T-helper 17 cell (primary cell): Measurements from ENCODE around the gene GPR25. TPM values are rescaled to one million over a fixed set of nuclear protein-coding genes. Genes with fewer than 3 reads are reported as not detected.

Source experiments
- ATAC-seq: fragments of 150-1000 bp; cut with Tn5 transposase; 2 replicates; pipeline ENCODE4 v1.10.0; 2021; ENCODE audit warnings: mild to moderate bottlenecking, moderate library complexity
- DNase-seq, 3 donors: peaks; one replicate each; pipeline versions ENCODE4 v3.0.0 to v3.0.0-alpha.2; 2020 to 2021
- H3K9me3 ChIP-seq: one replicate; pipeline ENCODE4 v1.7.0; 2013; ENCODE audit warnings: low read length, mild to moderate bottlenecking; ENCODE audit not compliant: control insufficient read depth, poor library complexity, severe bottlenecking
- H3K27ac Mint-ChIP-seq: one replicate; pipeline ENCODE4 v1.8.0; 2022; ENCODE audit warnings: mild to moderate bottlenecking, moderate library complexity, mixed read lengths
- H3K27me3 Mint-ChIP-seq: one replicate; pipeline ENCODE4 v1.8.0; 2022; ENCODE audit warnings: mixed read lengths
- H3K36me3 Mint-ChIP-seq: one replicate; pipeline ENCODE4 v1.8.0; 2022; ENCODE audit warnings: low read depth, mixed read lengths
- H3K4me1 Mint-ChIP-seq: one replicate; pipeline ENCODE4 v1.8.0; 2022; ENCODE audit warnings: mild to moderate bottlenecking, mixed read lengths
- H3K4me3 Mint-ChIP-seq: one replicate; pipeline ENCODE4 v1.8.0; 2022; ENCODE audit warnings: mild to moderate bottlenecking, moderate library complexity, mixed read lengths
- total RNA-seq, 4 donors: library from RNA in 2 of 4; stranded (reverse) in 2 of 4; gene quantifications; one replicate each; pipeline ENCODE4 v1.2.3 and lab custom pipeline; 2022 to 2026

The GPR25 gene
- total RNA-seq, 2 donors from 2014 or later: 10.9 to 18.3 TPM

DNA sequence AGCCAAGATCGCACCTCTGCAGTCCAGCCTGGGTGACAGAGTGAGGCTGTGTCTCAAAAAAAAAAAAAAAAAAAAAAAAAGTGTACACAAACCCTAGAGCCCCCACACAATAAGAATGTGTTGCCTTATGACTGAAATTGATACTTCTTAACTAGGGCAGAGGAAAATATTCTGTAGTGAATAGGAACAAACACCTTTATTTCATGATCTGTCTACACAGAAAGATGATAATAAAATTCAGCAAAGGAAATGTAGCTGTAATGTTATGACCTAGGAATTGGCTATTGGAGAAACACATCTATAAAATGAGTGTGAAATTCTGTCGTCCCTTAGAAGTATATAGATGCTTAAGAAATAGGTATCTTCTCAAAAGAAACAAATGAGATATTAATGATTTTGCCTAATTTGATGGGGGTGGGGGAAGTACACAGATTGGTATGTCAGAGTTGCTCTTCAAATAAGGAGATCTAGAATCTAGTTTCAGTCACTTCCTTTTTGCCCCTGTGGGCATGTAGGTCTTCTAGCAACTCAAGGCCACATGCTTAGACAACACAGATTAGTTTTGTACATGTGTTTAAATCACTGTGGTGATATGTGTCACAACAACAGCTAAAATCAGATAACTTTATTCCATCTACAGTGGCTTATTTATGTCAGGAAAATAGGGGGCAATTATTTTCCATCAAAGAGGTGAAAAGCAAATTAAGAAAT, 10.7 kb upstream of the GPR25 start:
- Mint-ChIP-seq H3K36me3 (no peaks in the 10 kb centered on the region), H3K27ac (peak overlapping the region; percentile 95), H3K4me1 (peaks cover 27% of the 10 kb centered on the region), H3K4me3 (peak overlapping the region; percentile 39), H3K27me3 (no peaks in the 10 kb centered on the region)
- ATAC-seq (peak; percentile 87), DNase-seq (no peak)
- H3K9me3 ChIP-seq: no peaks in the 10 kb centered on the region

DNA sequence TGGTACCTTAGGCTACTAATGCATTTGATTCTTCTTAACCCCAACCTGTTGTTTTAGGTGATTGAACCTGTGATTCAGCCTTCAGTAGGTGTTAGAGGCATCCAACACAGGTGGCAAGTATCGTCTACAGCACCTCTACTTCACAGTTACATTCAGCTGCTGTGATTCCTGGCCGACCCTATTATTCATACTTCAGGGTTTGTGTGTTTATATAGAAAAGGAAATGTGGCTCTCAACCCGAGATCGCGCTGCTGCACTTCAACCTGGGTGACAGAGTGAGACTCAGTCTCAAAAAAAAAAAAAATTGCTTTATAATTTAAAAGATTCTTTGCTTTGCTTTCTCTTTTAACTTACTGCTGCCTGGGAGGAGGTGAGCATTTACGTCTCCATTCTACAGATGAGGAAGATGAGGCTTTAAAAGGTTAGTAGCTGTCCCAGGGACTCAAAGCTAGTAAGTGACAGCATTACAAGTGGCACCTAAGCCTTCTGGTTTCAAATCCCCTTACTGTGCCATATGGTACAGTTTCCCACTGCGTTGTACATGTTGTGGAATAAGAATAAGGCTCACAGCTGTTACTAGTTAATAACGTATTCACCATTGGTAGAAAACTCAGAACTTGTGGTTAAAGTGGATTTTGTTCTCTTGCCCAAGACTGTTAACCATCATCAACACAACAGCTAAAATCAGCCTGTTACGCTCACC, 9.9 kb upstream of the GPR25 start:
- DNase-seq: no peak
- H3K9me3 ChIP-seq: no peaks in the 10 kb centered on the region
- Mint-ChIP-seq H3K27me3 (no peaks in the 10 kb centered on the region), H3K27ac (peak overlapping the region; percentile 95), H3K4me3 (peak overlapping the region; percentile 75), H3K36me3 (no peaks in the 10 kb centered on the region), H3K4me1 (peaks cover 34% of the 10 kb centered on the region)
- ATAC-seq: peak; percentile 58

DNA sequence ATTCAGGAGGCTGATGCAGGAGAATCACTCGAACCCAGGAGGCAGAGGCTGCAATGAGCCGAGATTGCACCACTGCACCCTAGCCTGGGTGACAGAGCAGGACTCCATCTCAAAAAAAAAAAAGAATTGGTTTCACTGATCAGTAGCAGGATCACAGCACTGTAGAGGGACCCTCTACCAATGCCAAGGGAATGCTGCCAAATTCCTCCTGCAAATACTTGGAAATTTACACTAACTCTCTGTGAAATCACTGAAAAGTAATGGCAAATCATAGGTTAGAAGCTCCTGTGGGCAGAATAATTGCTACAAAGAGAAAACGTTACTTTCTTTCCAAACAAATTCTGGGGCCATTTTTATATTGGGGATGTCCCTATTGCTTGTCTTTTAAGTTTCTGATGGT, 6.7 kb upstream of the GPR25 start:
- ATAC-seq: no peak
- H3K4me3 Mint-ChIP-seq: no peak overlapping the region
- no peak for DNase-seq
- no peaks in the 10 kb centered on the region for H3K9me3 ChIP-seq
- peaks cover 48% of the 10 kb centered on the region for H3K4me1 Mint-ChIP-seq
- no peaks in the 10 kb centered on the region for H3K27me3 Mint-ChIP-seq
- no peak overlapping the region for H3K27ac Mint-ChIP-seq
- no peaks in the 10 kb centered on the region for H3K36me3 Mint-ChIP-seq

DNA sequence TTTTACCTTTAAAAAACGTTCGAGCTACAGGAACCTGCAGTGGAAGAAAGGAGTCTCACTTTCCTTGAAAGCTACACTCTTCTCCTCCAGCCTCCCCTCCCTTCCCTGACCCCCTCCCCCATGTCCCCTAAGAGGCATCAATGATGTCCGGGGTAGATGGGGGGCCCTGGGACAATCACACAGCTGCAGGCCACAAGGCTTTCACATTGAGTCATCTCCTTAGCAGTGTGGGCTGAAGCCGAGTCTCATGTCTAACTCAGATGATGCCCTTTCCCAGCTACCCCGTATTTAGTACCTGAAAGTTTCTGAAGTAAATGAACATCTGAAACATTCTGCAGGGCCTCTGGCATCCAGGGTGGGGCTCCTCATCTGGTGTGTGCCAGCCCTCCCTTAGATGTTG, 6.3 kb upstream of the GPR25 start:
- peak overlapping the region; percentile 86 for H3K27ac Mint-ChIP-seq
- ATAC-seq: peak; percentile 14
- H3K4me3 Mint-ChIP-seq: no peak overlapping the region
- no peaks in the 10 kb centered on the region for H3K36me3 Mint-ChIP-seq
- no peaks in the 10 kb centered on the region for H3K9me3 ChIP-seq
- no peaks in the 10 kb centered on the region for H3K27me3 Mint-ChIP-seq
- DNase-seq: no peak
- H3K4me1 Mint-ChIP-seq: peaks cover 53% of the 10 kb centered on the region

DNA sequence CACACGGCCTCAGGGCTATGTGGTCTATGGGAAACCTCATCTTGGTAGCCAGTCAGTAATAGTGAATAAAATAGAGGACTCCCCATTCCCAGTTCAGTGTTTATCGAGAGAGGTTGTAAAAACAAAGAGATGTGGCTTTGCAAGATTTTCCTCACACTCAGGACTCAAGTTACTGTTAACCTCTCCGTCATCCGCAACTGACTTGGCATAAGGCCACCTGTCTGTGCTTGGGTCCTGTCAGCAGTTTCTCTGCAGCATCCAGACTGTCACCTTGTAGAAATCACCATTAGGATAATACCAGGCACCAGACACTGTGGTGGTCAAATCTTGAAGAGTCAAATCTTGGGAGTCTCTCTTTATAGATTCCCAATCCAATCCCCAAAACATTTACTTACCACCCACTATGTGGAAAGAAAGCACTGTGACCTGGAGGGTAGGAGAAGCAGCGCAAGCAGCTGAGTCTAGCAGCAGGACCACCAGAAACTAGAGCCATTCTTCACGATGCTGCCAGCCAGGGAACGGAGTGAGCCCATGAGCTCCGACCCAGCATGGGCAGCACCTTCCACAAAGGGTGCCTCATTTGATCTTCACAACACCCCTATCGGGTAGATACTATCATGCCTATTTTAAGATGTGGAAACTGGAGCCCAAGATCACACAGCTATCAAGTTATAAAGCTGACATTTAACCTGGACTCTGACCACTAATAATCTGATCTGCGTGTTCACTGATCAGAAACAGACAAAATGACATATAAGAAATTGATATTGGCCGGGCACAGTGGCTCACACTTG, 5.6 kb upstream of the GPR25 start:
- DNase-seq (no peak), ATAC-seq (no peak)
- Mint-ChIP-seq H3K36me3 (no peaks in the 10 kb centered on the region), H3K27me3 (no peaks in the 10 kb centered on the region), H3K4me3 (peak overlapping the region; percentile 49), H3K27ac (peak overlapping the region; percentile 86), H3K4me1 (peaks cover 56% of the 10 kb centered on the region)
- no peaks in the 10 kb centered on the region for H3K9me3 ChIP-seq

DNA sequence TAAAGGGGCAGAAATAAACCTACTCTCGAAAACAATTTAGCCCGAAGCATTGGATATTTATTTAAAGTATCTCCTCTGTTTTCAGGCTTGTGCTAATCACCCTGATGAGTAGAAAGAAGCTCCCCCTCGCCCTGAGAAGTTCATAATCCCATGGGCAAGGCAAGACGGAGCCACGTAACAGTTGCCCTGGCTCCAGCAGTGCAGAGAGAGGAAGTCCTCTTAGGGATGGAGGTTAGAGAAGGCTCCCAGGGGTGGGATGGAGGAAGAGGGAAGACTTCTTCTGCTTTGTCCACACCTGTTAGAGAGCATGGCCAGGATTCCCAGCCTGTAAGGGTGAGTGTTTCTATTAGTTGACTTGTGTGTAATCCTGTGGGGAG, 3.4 kb upstream of the GPR25 start:
- H3K9me3 ChIP-seq: no peaks in the 10 kb centered on the region
- peaks cover 2% of the 10 kb centered on the region for H3K27me3 Mint-ChIP-seq
- ATAC-seq: no peak
- peaks cover under 1% of the 10 kb centered on the region for H3K36me3 Mint-ChIP-seq
- peak overlapping the region; percentile 85 for H3K4me3 Mint-ChIP-seq
- DNase-seq: no peak
- peak overlapping the region; percentile 91 for H3K27ac Mint-ChIP-seq
- H3K4me1 Mint-ChIP-seq: peaks cover 54% of the 10 kb centered on the region

DNA sequence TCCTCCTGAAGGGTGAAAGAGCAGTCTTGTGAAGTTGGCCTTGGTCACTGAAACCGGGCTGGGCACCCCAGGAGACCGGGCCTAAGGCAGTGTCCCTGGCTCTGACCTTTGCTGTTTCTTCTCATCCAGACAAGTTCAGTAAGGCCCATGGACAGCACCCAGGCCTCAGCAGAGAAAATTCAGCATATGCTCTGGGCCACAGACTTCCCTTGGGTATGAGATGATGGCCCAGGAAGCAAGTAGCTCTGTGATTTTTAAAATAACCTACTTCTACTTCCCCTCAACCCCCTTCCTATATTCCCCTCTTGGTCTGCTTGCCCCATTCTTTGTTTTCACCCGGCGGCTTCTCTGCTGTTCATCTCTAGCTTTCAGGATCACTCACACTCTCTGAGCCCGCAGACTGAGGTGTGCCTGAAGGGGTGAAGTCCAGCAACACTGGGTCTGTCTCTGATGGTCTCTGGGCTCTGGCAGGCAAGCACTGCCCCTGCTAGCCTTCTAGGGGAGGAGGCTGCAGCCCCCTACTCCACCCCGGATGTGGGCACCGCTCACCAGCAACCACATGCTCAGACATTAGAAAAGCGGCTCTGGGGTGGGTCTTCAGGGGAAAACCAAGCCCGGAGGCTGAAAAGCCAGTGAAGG, 2.9 kb upstream of the GPR25 start:
- Mint-ChIP-seq H3K4me3 (peak overlapping the region; percentile 85), H3K27me3 (peaks cover 7% of the 10 kb centered on the region), H3K27ac (peak overlapping the region; percentile 91), H3K36me3 (peaks cover 5% of the 10 kb centered on the region), H3K4me1 (peaks cover 57% of the 10 kb centered on the region)
- peak; percentile 67 for ATAC-seq
- H3K9me3 ChIP-seq: no peaks in the 10 kb centered on the region
- peak in 1 of 3 donors; percentile 28 for DNase-seq

DNA sequence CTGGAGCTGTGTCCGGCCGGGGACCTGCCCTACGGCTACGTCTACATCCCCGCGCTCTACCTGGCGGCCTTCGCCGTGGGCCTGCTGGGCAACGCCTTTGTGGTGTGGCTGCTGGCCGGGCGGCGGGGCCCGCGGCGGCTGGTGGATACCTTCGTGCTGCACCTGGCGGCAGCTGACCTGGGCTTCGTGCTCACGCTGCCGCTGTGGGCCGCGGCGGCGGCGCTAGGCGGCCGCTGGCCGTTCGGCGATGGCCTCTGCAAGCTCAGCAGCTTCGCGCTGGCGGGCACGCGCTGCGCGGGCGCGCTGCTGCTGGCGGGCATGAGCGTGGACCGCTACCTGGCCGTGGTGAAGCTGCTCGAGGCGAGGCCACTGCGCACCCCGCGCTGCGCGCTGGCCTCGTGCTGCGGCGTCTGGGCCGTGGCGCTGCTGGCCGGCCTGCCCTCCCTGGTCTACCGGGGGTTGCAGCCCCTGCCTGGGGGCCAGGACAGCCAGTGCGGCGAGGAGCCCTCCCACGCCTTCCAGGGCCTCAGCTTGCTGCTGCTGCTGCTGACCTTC, 412 bp downstream of the GPR25 start:
- Mint-ChIP-seq H3K36me3 (peaks cover 5% of the 10 kb centered on the region), H3K4me3 (peak overlapping the region; percentile 89), H3K4me1 (peaks cover 60% of the 10 kb centered on the region), H3K27ac (no peak overlapping the region), H3K27me3 (peaks cover 7% of the 10 kb centered on the region)
- ATAC-seq (no peak), DNase-seq (no peak)
- no peaks in the 10 kb centered on the region for H3K9me3 ChIP-seq

DNA sequence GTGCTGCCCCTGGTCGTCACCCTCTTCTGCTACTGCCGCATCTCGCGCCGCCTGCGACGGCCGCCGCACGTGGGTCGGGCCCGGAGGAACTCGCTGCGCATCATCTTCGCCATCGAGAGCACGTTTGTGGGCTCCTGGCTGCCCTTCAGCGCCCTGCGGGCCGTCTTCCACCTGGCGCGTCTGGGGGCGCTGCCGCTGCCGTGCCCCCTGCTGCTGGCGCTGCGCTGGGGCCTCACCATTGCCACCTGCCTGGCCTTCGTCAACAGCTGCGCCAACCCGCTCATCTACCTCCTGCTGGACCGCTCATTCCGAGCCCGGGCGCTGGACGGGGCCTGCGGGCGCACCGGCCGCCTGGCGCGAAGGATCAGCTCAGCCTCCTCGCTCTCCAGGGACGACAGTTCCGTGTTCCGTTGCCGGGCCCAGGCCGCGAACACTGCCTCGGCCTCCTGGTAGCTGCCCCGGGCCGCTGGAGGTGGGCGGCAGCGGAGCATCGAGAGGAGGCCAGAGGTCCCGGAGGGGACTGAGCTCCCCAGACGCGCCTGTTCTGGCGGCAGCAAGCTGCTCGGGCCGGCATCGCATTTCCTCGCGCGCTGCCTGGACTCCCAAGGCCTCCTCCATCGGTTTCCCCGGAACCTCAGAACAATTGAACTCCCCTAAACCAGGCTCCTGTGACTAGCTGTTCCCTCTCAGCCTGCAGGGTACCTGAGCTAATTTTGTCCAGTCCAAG, 1.1 kb downstream of the GPR25 start:
- H3K9me3 ChIP-seq: no peaks in the 10 kb centered on the region
- Mint-ChIP-seq H3K4me3 (peak overlapping the region; percentile 89), H3K27me3 (peaks cover 7% of the 10 kb centered on the region), H3K27ac (peak overlapping the region; percentile 87), H3K36me3 (peaks cover 5% of the 10 kb centered on the region), H3K4me1 (peaks cover 64% of the 10 kb centered on the region)
- ATAC-seq (no peak), DNase-seq (no peak)

DNA sequence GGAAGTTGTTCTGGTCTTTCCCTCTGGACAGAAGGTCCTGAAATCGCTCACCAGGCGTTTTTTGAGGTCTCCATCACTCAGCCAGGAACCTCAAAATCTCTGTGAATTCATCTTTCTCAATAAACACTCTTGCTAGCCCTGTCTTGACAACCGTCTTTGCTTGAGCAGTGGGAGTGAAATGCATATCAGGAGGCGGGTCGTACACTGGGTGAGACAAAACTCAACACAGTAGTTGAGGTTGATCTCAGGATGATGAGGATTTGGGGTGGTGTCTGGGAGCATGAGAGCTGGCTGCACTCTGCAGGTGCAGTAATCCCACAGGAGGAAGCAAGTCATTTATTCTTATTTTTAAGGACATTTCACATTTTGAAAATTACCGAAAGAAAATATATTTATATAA, 1.9 kb downstream of the GPR25 start:
- peaks cover 60% of the 10 kb centered on the region for H3K4me1 Mint-ChIP-seq
- no peaks in the 10 kb centered on the region for H3K9me3 ChIP-seq
- peaks cover 7% of the 10 kb centered on the region for H3K27me3 Mint-ChIP-seq
- H3K27ac Mint-ChIP-seq: peak overlapping the region; percentile 87
- DNase-seq (no peak), ATAC-seq (no peak)
- peak overlapping the region; percentile 89 for H3K4me3 Mint-ChIP-seq
- H3K36me3 Mint-ChIP-seq: peaks cover 5% of the 10 kb centered on the region

DNA sequence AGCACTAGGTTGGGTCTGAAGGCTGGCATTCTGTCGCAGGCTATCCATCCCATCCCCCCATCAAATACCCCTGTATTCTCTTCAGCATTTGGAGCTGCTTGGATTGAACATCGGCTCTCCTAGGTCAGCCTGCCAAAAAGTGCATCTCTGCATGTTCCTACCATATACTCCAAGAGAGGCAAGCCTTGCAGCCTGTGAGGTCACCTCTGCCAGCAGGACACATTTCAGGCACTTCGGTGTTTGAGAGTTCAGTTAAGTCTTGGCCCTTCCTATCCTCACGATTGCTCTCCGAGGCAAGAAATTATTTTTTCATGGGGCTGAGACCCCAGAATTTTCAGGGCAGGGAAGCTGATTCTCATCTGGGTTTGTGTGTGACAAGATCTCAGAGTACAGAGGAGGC, 2.6 kb downstream of the GPR25 start:
- ATAC-seq (no peak), DNase-seq (no peak)
- peaks cover 62% of the 10 kb centered on the region for H3K4me1 Mint-ChIP-seq
- H3K36me3 Mint-ChIP-seq: peaks cover 5% of the 10 kb centered on the region
- H3K9me3 ChIP-seq: no peaks in the 10 kb centered on the region
- peak overlapping the region; percentile 89 for H3K4me3 Mint-ChIP-seq
- H3K27ac Mint-ChIP-seq: peak overlapping the region; percentile 95
- H3K27me3 Mint-ChIP-seq: peaks cover 7% of the 10 kb centered on the region

DNA sequence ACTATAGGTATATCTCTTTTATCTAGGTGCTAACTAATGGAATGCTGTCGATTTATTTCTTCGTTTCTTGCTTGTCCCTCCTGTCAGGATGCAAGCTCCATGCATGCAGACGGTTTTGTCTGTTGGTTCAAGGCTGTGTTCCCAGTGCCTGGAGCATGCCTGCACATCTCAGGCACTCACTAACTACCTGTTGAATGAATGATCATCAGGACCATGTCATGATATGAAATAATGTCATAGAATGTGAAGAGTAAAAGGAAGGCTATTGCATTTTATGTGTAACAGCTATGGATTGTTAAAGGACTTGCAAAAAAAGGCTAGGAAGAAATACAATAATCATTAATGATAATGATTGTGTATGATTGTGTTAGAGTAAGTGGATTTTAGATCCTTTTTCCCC, 4.2 kb downstream of the GPR25 start:
- peaks cover 7% of the 10 kb centered on the region for H3K27me3 Mint-ChIP-seq
- DNase-seq: no peak
- peak overlapping the region; percentile 82 for H3K4me3 Mint-ChIP-seq
- H3K4me1 Mint-ChIP-seq: peaks cover 56% of the 10 kb centered on the region
- peaks cover 5% of the 10 kb centered on the region for H3K36me3 Mint-ChIP-seq
- peak overlapping the region; percentile 95 for H3K27ac Mint-ChIP-seq
- no peak for ATAC-seq
- H3K9me3 ChIP-seq: no peaks in the 10 kb centered on the region
